GM12878 (cell line): ENCODE data around the gene MIEN1. TPM values are rescaled to one million over a fixed set of nuclear protein-coding genes. Genes with fewer than 3 reads are reported as not detected.

Experiments
- BCLAF1 ChIP-seq: fragments of 450-650 bp; IDR thresholded peaks from 2 replicates; pipeline ENCODE4 v1.6.1; 2017; ENCODE audit warnings: antibody characterized with exemption, mild to moderate bottlenecking, moderate library complexity
- CHD4 ChIP-seq: fragments of 200-600 bp; sonication (generic); IDR thresholded peaks from 2 replicates; pipeline ENCODE4 v1.6.1; 2016; ENCODE audit warnings: mild to moderate bottlenecking
- E4F1 ChIP-seq: fragments of 450-650 bp; IDR thresholded peaks from 2 replicates; pipeline ENCODE4 v1.6.1; 2018; ENCODE audit warnings: borderline replicate concordance, mild to moderate bottlenecking; ENCODE audit not compliant: partially characterized antibody
- EP300 ChIP-seq, 2 experiments: fragments of 150-350 bp in 1 of 2; IDR thresholded peaks; 2 replicates each; pipeline ENCODE4 v1.6.1; 2011 to 2012; ENCODE audit warnings: low read depth in 2 of 2, low read length in 2 of 2, borderline replicate concordance in 1 of 2, improper control_type of control experiment in 1 of 2, inconsistent platforms in 1 of 2; ENCODE audit not compliant: control insufficient read depth in 1 of 2
- GABPA ChIP-seq: IDR thresholded peaks from 2 replicates; pipeline ENCODE4 v1.6.1; 2014; ENCODE audit warnings: antibody characterized with exemption, low read depth, mild to moderate bottlenecking, inconsistent platforms
- IRF4 ChIP-seq: IDR thresholded peaks from 2 replicates; pipeline ENCODE4 v1.6.1; 2011; ENCODE audit warnings: low read depth, low read length
- MXI1 ChIP-seq: fragments of 150-350 bp; IDR thresholded peaks from 2 replicates; pipeline ENCODE4 v1.6.1; 2011; ENCODE audit warnings: low read depth, mild to moderate bottlenecking, inconsistent platforms, low read length, improper control_type of control experiment
- NFYA ChIP-seq: IDR thresholded peaks from 2 replicates; pipeline ENCODE4 v1.6.1; 2011; ENCODE audit warnings: low read depth, mild to moderate bottlenecking, low read length, improper control_type of control experiment, borderline replicate concordance
- NKRF ChIP-seq: fragments of 450-650 bp; conservative IDR thresholded peaks from 2 replicates; pipeline ENCODE4 v1.6.1; 2017; ENCODE audit warnings: mild to moderate bottlenecking, moderate library complexity
- REST ChIP-seq: IDR thresholded peaks from 2 replicates; pipeline ENCODE4 v1.6.1; 2012; ENCODE audit warnings: mild to moderate bottlenecking, low read depth, low read length
- RFX5 ChIP-seq: IDR thresholded peaks from 2 replicates; pipeline ENCODE4 v1.6.1; 2011; ENCODE audit warnings: low read depth, low read length, improper control_type of control experiment
- TCF3 ChIP-seq: IDR thresholded peaks from 2 replicates; pipeline ENCODE4 v1.6.1; 2012; ENCODE audit warnings: low read depth, mild to moderate bottlenecking, low read length, borderline replicate concordance; ENCODE audit not compliant: insufficient read depth
- USF2 ChIP-seq: IDR thresholded peaks from 2 replicates; pipeline ENCODE4 v1.6.1; 2011; ENCODE audit warnings: low read depth, low read length, improper control_type of control experiment, borderline replicate concordance
- ZNF274 ChIP-seq: IDR thresholded peaks from one replicate; pipeline ENCODE4 v1.8.0; 2011; ENCODE audit not compliant: insufficient read length, insufficient read depth
- ZNF384 ChIP-seq: IDR thresholded peaks from 2 replicates; pipeline ENCODE4 v1.6.1; 2012; ENCODE audit warnings: low read depth, mild to moderate bottlenecking, low read length, improper control_type of control experiment, borderline replicate concordance
- polyA plus RNA-seq, 11 experiments: library from polyadenylated mRNA; depleted of rRNA in 4 of 11; unstranded in 6 of 11; stranded (reverse) in 5 of 11; fragments of >200 nt; fragmentation: Nextera tagmentation in 4 of 11; fragmentation: Illumina TruSeq in 1 of 11; extraction: Ambion mirVana in 4 of 11; extraction: Trizol in 1 of 11; gene quantifications; 1 replicate in 1 of 11; 2 replicates in 10 of 11; pipeline versions ENCODE4 v1.2.1 to v1.2.3, GENCODE V29; 2011 to 2016; ENCODE audit warnings: inconsistent platforms in 2 of 11, missing spikeins in 2 of 11, low read depth in 1 of 11
- total RNA-seq, 4 experiments: library from RNA; depleted of rRNA in 3 of 4; stranded (reverse); fragments of >200 nt in 3 of 4; fragmentation: Illumina TruSeq in 1 of 4; extraction: Trizol in 1 of 4; gene quantifications; 2 replicates each; pipeline versions ENCODE4 v1.2.1 to v1.2.3, GENCODE V29; 2013 to 2021

Gene MIEN1
- total and polyA plus RNA-seq, 10 of the 15 experiments (the other 5 are each of a cell fraction or from before 2014, with no cell fraction given) = 24.9 to 89.1 (median 47.7) TPM

GRCh38 chr17:39687101-39687545, 43.2 kb downstream of the MIEN1 start (continued):
- TF ChIP-seq BCLAF1 = no peak
- no peak for TF ChIP-seq EP300 (IDR thresholded peaks at IDR 0.05; ENCODE audit: borderline replicate concordance in 1 of 2, control insufficient read depth in 1 of 2, low read depth in 2 of 2, low read length in 2 of 2)
- no peak for TF ChIP-seq ZNF384
- TF ChIP-seq USF2 = no peak
- TF ChIP-seq ZNF274 = no peak
- TF ChIP-seq E4F1 = no peak
- TF ChIP-seq REST = no peak
- no peak for TF ChIP-seq MXI1
- no peak for TF ChIP-seq RFX5
- TF ChIP-seq IRF4 = no peak
- no peak for TF ChIP-seq GABPA
- no peak for TF ChIP-seq NKRF
- TF ChIP-seq NFYA = no peak
- TF ChIP-seq CHD4 = no peak
- TF ChIP-seq TCF3 = no peak
